Testis (tissue), 2 donors: ENCODE data around the gene ARL15.

Experiments used
- POLR2A ChIP-seq: fragments of 450-650 bp; IDR thresholded peaks from one replicate; pipeline ENCODE4 v1.6.1; 2017; ENCODE audit warnings: antibody characterized with exemption, mild to moderate bottlenecking, moderate library complexity
- TF ChIP-seq, protein P1 (sequence below), 3 experiments: fragments of 450-650 bp in 2 of 3; fragments of 200-600 bp in 1 of 3; sonication (generic) in 1 of 3; IDR thresholded peaks; one replicate each; pipeline ENCODE4 v1.5.1; 2016 to 2019; ENCODE audit warnings: antibody characterized with exemption in 3 of 3, mild to moderate bottlenecking in 2 of 3, moderate library complexity in 1 of 3

DNA sequence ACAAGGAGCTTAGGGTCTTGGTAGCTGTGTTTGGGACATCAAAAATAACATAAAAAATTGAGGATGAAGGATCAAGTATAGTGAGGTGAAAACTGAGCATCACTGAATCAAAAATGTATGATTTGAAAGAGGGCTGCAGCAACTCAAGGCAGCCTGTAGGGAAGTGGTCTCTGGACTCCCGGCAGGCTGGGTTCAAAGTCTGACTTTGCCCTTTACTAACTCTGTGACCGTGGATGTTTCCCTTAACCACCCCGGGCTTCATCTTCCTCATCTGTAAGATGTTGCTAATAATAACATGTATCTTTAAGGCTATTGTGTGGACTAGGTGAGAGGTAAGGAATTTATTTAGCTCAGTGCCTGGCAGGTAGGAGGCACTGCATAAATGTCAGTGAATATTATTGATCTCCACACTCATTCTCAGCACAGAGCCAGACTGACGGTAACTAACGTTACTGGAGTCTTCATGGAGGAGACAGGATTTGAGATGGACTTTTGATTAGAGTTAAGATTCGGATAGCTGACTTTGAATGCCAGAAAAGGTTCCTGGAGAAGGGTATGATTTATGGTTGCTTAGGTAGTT is 382.6 kb downstream of the ARL15 start:
- TF ChIP-seq, protein P1, sequence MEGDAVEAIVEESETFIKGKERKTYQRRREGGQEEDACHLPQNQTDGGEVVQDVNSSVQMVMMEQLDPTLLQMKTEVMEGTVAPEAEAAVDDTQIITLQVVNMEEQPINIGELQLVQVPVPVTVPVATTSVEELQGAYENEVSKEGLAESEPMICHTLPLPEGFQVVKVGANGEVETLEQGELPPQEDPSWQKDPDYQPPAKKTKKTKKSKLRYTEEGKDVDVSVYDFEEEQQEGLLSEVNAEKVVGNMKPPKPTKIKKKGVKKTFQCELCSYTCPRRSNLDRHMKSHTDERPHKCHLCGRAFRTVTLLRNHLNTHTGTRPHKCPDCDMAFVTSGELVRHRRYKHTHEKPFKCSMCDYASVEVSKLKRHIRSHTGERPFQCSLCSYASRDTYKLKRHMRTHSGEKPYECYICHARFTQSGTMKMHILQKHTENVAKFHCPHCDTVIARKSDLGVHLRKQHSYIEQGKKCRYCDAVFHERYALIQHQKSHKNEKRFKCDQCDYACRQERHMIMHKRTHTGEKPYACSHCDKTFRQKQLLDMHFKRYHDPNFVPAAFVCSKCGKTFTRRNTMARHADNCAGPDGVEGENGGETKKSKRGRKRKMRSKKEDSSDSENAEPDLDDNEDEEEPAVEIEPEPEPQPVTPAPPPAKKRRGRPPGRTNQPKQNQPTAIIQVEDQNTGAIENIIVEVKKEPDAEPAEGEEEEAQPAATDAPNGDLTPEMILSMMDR (IDR thresholded peaks at IDR 0.05): no peak
- no peak for TF ChIP-seq POLR2A
